AG09309 (cell line): ENCODE data around the gene PPHLN1.
A peak's percentile ranks its signal among the peaks of the same experiment; 100 is the strongest.

Experiments used
- DNase-seq: peaks from one replicate; pipeline ENCODE4 v3.0.0-alpha.2; 2010; ENCODE audit warnings: low read depth
- H3K4me3 ChIP-seq: 2 replicates; pipeline ENCODE4 v1.5.1; 2011; ENCODE audit warnings: mild to moderate bottlenecking, low read depth, low read length, moderate library complexity; ENCODE audit not compliant: control insufficient read depth
- TF ChIP-seq, protein P1 (sequence below): IDR thresholded peaks from 2 replicates; pipeline ENCODE4 v1.5.1; 2011; ENCODE audit warnings: mild to moderate bottlenecking, low read depth, low read length, inconsistent platforms; ENCODE audit not compliant: insufficient read depth, control insufficient read depth; ENCODE audit errors: missing control alignments

Gene PPHLN1

DNA sequence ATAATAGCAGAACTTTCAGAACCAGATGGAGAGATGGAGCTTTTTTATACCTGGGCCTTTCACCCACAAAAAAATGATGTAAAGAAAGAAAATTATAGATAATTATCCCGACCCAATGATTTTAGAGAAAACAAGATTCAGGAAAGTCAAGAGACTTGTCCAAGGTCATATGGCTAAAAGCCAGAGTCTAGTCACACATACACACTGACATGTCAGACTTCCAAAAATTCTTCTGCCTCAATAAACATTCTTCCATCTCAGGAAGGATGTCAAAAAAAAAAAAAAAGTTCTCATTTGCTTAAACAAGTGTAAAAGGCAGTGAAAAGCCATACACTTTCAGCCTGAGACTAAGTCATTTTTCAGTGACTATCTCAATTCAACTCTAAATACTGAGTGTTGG, 147.6 kb downstream of the PPHLN1 start:
- DNase-seq, result no peak
- H3K4me3 ChIP-seq, result no peak overlapping the region
- TF ChIP-seq, protein P1, sequence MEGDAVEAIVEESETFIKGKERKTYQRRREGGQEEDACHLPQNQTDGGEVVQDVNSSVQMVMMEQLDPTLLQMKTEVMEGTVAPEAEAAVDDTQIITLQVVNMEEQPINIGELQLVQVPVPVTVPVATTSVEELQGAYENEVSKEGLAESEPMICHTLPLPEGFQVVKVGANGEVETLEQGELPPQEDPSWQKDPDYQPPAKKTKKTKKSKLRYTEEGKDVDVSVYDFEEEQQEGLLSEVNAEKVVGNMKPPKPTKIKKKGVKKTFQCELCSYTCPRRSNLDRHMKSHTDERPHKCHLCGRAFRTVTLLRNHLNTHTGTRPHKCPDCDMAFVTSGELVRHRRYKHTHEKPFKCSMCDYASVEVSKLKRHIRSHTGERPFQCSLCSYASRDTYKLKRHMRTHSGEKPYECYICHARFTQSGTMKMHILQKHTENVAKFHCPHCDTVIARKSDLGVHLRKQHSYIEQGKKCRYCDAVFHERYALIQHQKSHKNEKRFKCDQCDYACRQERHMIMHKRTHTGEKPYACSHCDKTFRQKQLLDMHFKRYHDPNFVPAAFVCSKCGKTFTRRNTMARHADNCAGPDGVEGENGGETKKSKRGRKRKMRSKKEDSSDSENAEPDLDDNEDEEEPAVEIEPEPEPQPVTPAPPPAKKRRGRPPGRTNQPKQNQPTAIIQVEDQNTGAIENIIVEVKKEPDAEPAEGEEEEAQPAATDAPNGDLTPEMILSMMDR, result no peak

DNA sequence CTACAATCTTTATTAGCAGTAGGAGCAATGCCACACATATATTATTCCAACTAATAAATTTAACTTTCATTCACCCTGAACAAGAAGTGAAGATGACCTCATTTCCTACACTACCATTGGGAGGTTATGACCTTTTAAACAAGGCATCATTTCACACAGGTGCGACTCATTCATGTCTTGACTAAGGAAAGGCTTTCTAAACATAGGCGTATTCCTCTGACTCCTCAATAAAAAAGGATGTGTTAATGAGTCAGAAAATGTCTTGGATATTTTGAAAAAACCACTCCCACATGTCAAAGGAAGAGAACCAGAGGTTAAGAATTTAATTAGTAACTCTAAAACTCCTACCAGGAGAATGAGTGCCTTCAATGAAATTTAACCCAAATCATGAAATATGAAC, 148.4 kb downstream of the PPHLN1 start:
- no peak for DNase-seq
- TF ChIP-seq, protein P1, result no peak
- H3K4me3 ChIP-seq, result no peak overlapping the region

DNA sequence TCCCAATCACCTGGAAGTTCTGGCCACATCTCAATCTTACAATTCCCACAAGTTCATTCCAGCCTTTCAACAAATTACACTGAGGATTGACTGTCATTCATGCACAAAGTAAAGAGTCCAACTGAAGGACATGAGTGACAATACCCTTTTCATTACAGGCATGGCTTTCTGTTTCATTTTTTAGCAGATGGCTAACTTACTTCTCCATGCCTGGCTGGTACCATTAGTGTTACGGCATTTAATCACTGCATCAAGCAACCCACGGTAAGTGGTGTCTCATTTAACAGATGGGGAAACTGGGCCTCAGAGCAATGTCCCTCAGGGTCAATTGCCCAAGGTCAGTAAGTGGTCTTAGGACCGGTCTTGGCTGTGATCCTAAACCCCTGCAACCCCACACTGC, 149.1 kb downstream of the PPHLN1 start:
- DNase-seq, result no peak
- TF ChIP-seq, protein P1, result no peak
- H3K4me3 ChIP-seq, result no peak overlapping the region

DNA sequence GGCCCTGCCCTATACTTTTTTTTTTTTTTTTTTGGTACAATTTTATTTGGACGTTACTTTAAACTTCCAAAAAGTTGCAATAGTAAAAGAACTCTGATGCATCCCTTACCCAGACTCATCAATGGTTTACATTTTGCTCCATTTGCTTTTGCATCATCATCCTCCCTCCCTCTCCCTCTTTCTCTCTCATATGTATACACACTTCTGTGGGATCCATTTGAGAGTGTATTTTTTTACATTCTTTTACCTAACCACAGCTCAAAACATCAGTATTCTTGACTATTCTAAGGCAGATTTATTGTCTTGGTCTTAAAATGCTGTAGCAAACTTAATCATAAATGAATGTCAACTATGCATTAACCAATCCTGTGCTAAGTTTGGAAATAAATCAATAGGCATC, 152.0 kb downstream of the PPHLN1 start:
- TF ChIP-seq, protein P1, result no peak
- H3K4me3 ChIP-seq, result no peak overlapping the region
- no peak for DNase-seq

DNA sequence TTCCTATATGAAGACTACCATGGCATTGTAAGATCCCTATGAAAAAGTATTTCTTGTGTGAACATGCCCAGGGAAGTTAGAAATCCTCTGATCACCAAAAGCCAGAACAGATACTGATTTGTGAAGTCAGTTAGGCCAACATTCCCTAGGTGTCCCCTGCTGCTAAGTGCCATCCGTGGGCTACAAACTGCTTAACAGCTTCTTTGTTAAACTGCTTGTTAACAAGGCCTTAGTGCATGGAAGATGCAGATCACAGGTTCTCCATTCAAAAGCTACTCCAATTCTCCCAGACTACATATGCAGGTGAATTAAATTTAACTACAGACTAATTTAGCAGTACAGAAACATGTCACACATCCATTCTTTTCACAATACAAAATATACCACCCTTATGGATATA, 155.4 kb downstream of the PPHLN1 start:
- no peak overlapping the region for H3K4me3 ChIP-seq
- DNase-seq, result no peak
- TF ChIP-seq, protein P1, result no peak

GRCh38 chr12:42482041-42482747, 156.2 kb downstream of the PPHLN1 start:
- DNase-seq, result no peak
- TF ChIP-seq, protein P1, result no peak
- H3K4me3 ChIP-seq, result peak overlapping the region; percentile 82

GRCh38 chr12:42482748-42483520, 157.0 kb downstream of the PPHLN1 start:
- no peak for DNase-seq
- TF ChIP-seq, protein P1, result peak; percentile 57
- H3K4me3 ChIP-seq, result peak overlapping the region; percentile 82
